ENCODE data around the gene SAC3D1.
A peak's percentile ranks its signal among the peaks of the same experiment; 100 is the strongest.

Gene SAC3D1

GRCh38 chr11:65083134-65083833 is 42.3 kb downstream of the SAC3D1 start:
- Histone ChIP-seq H3K14ac (ENCODE audit: low read length in 2 of 2) (no peak overlapping the region), H3K4me2 (ENCODE audit: low read length, poor library complexity, severe bottlenecking) (peak overlapping the region; percentile 69), H3K27me3 (ENCODE audit: control insufficient read depth in 1 of 2, insufficient read depth in 1 of 2, low read length in 2 of 2) (no peaks in the 10 kb centered on the region), H4K91ac (ENCODE audit: low read length) (no peak overlapping the region), H3K9me3 (ENCODE audit: control insufficient read depth, low read length) (no peaks in the 10 kb centered on the region), H3K4me3 (ENCODE audit: insufficient read depth in 1 of 2, low read depth in 1 of 2, low read length in 2 of 2) (peak overlapping the region; percentile 86 to 89), H2BK5ac (ENCODE audit: low read depth, low read length, poor library complexity, severe bottlenecking) (no peak overlapping the region), H3K4me1 (ENCODE audit: control insufficient read depth, insufficient read depth, low read depth, low read length) (peaks cover 11% of the 10 kb centered on the region), H2BK15ac (ENCODE audit: low read depth, poor library complexity, severe bottlenecking) (no peak overlapping the region), H2AFZ (ENCODE audit: low read depth, low read length) (peak overlapping the region; percentile 33), H3K27ac (ENCODE audit: low read length, poor library complexity, severe bottlenecking) (no peak overlapping the region), H3K4ac (ENCODE audit: low read depth in 1 of 2, low read length in 2 of 2) (no peak overlapping the region), H3K79me1 (replicated peaks; ENCODE audit: low read length, poor library complexity, severe bottlenecking) (peaks cover 50% of the 10 kb centered on the region), H2AK5ac (ENCODE audit: low read length, severe bottlenecking) (no peak overlapping the region), H3K18ac (ENCODE audit: low read depth in 1 of 2, low read length in 2 of 2) (no peak overlapping the region), H3K23ac (ENCODE audit: low read length in 2 of 2) (no peak overlapping the region), H2BK12ac (ENCODE audit: low read length in 2 of 2) (no peak overlapping the region), H2BK120ac (ENCODE audit: low read depth, low read length) (no peak overlapping the region), H4K8ac (ENCODE audit: low read length) (no peak overlapping the region), H3K9ac (ENCODE audit: low read length) (peak overlapping the region; percentile 94), H3K36me3 (ENCODE audit: control insufficient read depth in 1 of 2, insufficient read depth in 2 of 2, low read depth in 1 of 2, low read length in 2 of 2) (peaks cover 32 to 40% of the 10 kb centered on the region in 2 experiments)
- WGBS: 10% methylated on average over 12 of the region's 13 CpGs
- no peak for DNase-seq

- H4K91ac ChIP-seq (ENCODE audit: low read length): peak within 1 kb of the TSS; percentile 95
- peak within 1 kb of the TSS; percentile 71 for H2BK5ac ChIP-seq (ENCODE audit: low read depth, low read length, poor library complexity, severe bottlenecking)
- H2AK5ac ChIP-seq (ENCODE audit: low read length, severe bottlenecking): peak within 1 kb of the TSS; percentile 17
- peak within 1 kb of the TSS; percentile 56 for H2AFZ ChIP-seq (ENCODE audit: low read depth, low read length)
- peak within 1 kb of the TSS; percentile 95 for H2BK15ac ChIP-seq (ENCODE audit: low read depth, poor library complexity, severe bottlenecking)
- peak within 1 kb of the TSS in 1 of 2 experiments; percentile 93 for H3K4ac ChIP-seq (ENCODE audit: low read depth in 1 of 2, low read length in 2 of 2)
- H3K4me1 ChIP-seq (ENCODE audit: control insufficient read depth, insufficient read depth, low read depth, low read length): peaks cover 11% of the 10 kb centered on the region
- peak within 1 kb of the TSS; percentile 97 for H3K27ac ChIP-seq (ENCODE audit: low read length, poor library complexity, severe bottlenecking)
- peak within 1 kb of the TSS; percentile 9 for H2BK120ac ChIP-seq (ENCODE audit: low read depth, low read length)
- peaks cover 40 to 43% of the 10 kb centered on the region in 2 experiments for H3K36me3 ChIP-seq (ENCODE audit: control insufficient read depth in 1 of 2, insufficient read depth in 2 of 2, low read depth in 1 of 2, low read length in 2 of 2)
- H3K23ac ChIP-seq (ENCODE audit: low read length in 2 of 2): peak within 1 kb of the TSS in 1 of 2 experiments; percentile 23
- H4K8ac ChIP-seq (ENCODE audit: low read length): peak within 1 kb of the TSS; percentile 98
- peak within 1 kb of the TSS in 1 of 2 experiments; percentile 90 for H3K14ac ChIP-seq (ENCODE audit: low read length in 2 of 2)
- peak within 1 kb of the TSS; percentile 83 for H3K4me2 ChIP-seq (ENCODE audit: low read length, poor library complexity, severe bottlenecking)
- peak; percentile 96 for DNase-seq
- H3K4me3 ChIP-seq (ENCODE audit: insufficient read depth in 1 of 2, low read depth in 1 of 2, low read length in 2 of 2): peak within 1 kb of the TSS; percentile 86 to 89
- peak within 1 kb of the TSS; percentile 25 to 64 for H2BK12ac ChIP-seq (ENCODE audit: low read length in 2 of 2)
- H3K27me3 ChIP-seq (ENCODE audit: control insufficient read depth in 1 of 2, insufficient read depth in 1 of 2, low read length in 2 of 2): no peaks in the 10 kb centered on the region
- H3K9ac ChIP-seq (ENCODE audit: low read length): peak within 1 kb of the TSS; percentile 94
- H3K18ac ChIP-seq (ENCODE audit: low read depth in 1 of 2, low read length in 2 of 2): peak within 1 kb of the TSS; percentile 94
- H3K79me1 ChIP-seq (replicated peaks; ENCODE audit: low read length, poor library complexity, severe bottlenecking): peaks cover 44% of the 10 kb centered on the region
- H3K9me3 ChIP-seq (ENCODE audit: control insufficient read depth, low read length): no peaks in the 10 kb centered on the region
- WGBS: under 1% methylated on average over 77 of the region's 79 CpGs
Observed at GRCh38 chr11:65083834-65084597, 43.0 kb downstream of the SAC3D1 start, which contains the start of the genes CDCA5 and ZFPL1. Gene CDCA5, minus strand, starts transcription at chr11:65084040. Its CDS starts 62 bp downstream, at chr11:65083978. Gene ZFPL1, plus strand, starts transcription at chr11:65084222. Its CDS starts 477 bp downstream, at chr11:65084699.

DNA sequence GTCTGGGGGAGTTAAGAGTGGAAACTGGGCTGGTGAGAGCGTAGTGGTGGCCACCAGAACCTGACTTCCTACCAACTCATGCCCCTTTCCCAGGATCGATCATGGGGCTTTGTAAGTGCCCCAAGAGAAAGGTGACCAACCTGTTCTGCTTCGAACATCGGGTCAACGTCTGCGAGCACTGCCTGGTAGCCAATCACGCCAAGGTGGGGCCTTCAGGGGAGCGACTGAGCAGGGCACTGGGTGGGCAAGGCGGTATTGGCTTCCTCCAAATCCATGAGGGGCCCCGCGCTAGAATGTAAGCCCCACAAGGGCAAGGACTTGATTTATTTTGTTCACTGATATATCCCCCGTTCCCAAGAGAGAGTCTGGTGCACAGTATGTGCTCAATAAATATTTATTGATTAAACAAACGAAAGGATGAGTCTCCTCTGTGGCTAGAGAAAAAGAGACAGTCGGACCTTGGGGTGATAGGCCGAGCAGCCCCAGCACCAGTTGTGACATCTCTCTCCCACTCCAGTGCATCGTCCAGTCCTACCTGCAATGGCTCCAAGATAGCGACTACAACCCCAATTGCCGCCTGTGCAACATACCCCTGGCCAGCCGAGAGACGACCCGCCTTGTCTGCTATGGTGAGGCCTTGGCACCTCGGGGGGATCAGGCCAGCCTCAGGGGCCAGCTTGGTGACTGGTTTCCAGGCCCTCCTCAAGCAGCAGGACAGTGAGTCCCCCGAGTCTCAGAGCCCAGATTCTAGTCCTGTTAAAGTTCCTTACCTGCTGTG is 43.8 kb downstream of the SAC3D1 start:
- peak overlapping the region; percentile 86 to 89 for H3K4me3 ChIP-seq (ENCODE audit: insufficient read depth in 1 of 2, low read depth in 1 of 2, low read length in 2 of 2)
- peak overlapping the region; percentile 25 to 64 for H2BK12ac ChIP-seq (ENCODE audit: low read length in 2 of 2)
- peak overlapping the region in 1 of 2 experiments; percentile 90 for H3K14ac ChIP-seq (ENCODE audit: low read length in 2 of 2)
- H3K27ac ChIP-seq (ENCODE audit: low read length, poor library complexity, severe bottlenecking): peak overlapping the region; percentile 16
- WGBS: 57% methylated on average over 22 of the region's 23 CpGs
- H3K4ac ChIP-seq (ENCODE audit: low read depth in 1 of 2, low read length in 2 of 2): peak overlapping the region in 1 of 2 experiments; percentile 93
- peaks cover 45 to 48% of the 10 kb centered on the region in 2 experiments for H3K36me3 ChIP-seq (ENCODE audit: control insufficient read depth in 1 of 2, insufficient read depth in 2 of 2, low read depth in 1 of 2, low read length in 2 of 2)
- peak overlapping the region; percentile 94 for H4K8ac ChIP-seq (ENCODE audit: low read length)
- peaks cover 11% of the 10 kb centered on the region for H3K4me1 ChIP-seq (ENCODE audit: control insufficient read depth, insufficient read depth, low read depth, low read length)
- no peak overlapping the region for H2BK5ac ChIP-seq (ENCODE audit: low read depth, low read length, poor library complexity, severe bottlenecking)
- peak overlapping the region in 1 of 2 experiments; percentile 23 for H3K23ac ChIP-seq (ENCODE audit: low read length in 2 of 2)
- H2BK120ac ChIP-seq (ENCODE audit: low read depth, low read length): peak overlapping the region; percentile 9
- no peak for DNase-seq
- peak overlapping the region; percentile 64 for H4K91ac ChIP-seq (ENCODE audit: low read length)
- peak overlapping the region; percentile 94 for H3K9ac ChIP-seq (ENCODE audit: low read length)
- H2AFZ ChIP-seq (ENCODE audit: low read depth, low read length): peak overlapping the region; percentile 56
- H2BK15ac ChIP-seq (ENCODE audit: low read depth, poor library complexity, severe bottlenecking): no peak overlapping the region
- peak overlapping the region; percentile 83 for H3K4me2 ChIP-seq (ENCODE audit: low read length, poor library complexity, severe bottlenecking)
- H3K9me3 ChIP-seq (ENCODE audit: control insufficient read depth, low read length): no peaks in the 10 kb centered on the region
- peak overlapping the region; percentile 52 to 94 for H3K18ac ChIP-seq (ENCODE audit: low read depth in 1 of 2, low read length in 2 of 2)
- H3K27me3 ChIP-seq (ENCODE audit: control insufficient read depth in 1 of 2, insufficient read depth in 1 of 2, low read length in 2 of 2): no peaks in the 10 kb centered on the region
- H2AK5ac ChIP-seq (ENCODE audit: low read length, severe bottlenecking): peak overlapping the region; percentile 17
- H3K79me1 ChIP-seq (replicated peaks; ENCODE audit: low read length, poor library complexity, severe bottlenecking): peaks cover 37% of the 10 kb centered on the region
